NCI-H82 (cell line): ENCODE results near the gene LHFPL5.

ENCODE experiments used
- DNase-seq: peaks from one replicate; lab custom pipeline; 2025; lab: John Stamatoyannopoulos, UW

Gene LHFPL5

DNA sequence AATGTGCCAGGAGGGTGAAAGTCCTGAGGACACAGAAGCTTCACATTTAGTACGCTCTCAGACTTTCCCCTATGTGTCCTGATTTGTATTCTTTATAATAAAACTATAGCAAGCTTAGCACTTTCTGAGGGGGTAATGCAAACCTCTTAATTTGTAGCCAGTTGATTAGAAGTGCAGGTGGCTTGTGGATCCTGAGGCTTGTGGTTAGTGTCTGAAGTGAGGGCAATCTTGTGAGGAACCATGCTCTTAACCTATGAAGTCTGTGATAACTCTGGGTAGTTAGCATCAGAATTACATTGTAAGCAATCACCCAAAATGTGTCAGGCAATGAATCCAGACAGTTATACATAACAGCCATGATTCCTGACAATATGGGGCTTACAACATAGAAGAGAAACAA lies 51.1 kb downstream of the LHFPL5 start:
- no peak for DNase-seq

GRCh38 chr6:35857853-35858252 lies 52.7 kb downstream of the LHFPL5 start:
- no peak for DNase-seq

DNA sequence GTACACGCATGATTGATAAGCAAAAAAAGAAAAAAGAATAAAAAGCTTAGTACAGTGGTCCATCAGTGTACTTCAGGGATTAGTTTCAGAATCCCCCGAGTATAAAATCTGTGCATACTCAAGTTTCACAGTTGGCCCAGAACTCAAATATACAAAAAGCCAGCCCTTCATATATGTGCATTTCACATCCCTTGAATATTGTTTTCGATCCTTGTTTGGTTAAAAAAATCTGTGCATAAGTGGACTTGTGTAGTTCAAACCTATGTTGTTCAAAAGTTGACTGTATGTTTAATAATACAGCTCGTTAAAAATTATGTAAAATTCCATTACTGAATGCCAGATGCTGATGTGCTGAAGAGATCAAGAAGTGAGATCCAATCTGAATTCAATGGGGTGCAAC lies 54.2 kb downstream of the LHFPL5 start:
- DNase-seq, result no peak
